ENCODE data around the gene HMG20A. TPM values are rescaled to one million over a fixed set of nuclear protein-coding genes. Genes with fewer than 3 reads are reported as not detected.

Gene HMG20A
- total RNA-seq, 1 experiment from 2014 or later, result 51.2 TPM

Other genes starting within 250 kb of the HMG20A start
- gene PEAK1, start 784 bp upstream of the HMG20A start, total RNA-seq (2014; rRNA removed; shearing (Covaris generic)), result 10.3 and 12.4 TPM in 2 replicates
- not detected in 2 replicates for gene LINGO1, start 212.0 kb downstream of the HMG20A start, total RNA-seq (2014; rRNA removed; shearing (Covaris generic))